HG03565 (cell line): Measurements from ENCODE around the gene ZSCAN31.

Experiments
- ATAC-seq: cut with Tn5 transposase; IDR thresholded peaks from one replicate; pipeline ENCODE4 v1.9.1; 2021; ENCODE audit warnings: mild to moderate bottlenecking, moderate library complexity; ENCODE audit not compliant: unreplicated experiment

ZSCAN31 gene

GRCh38 chr6:28353981-28354676, 18.2 kb upstream of the ZSCAN31 start:
- no peak for ATAC-seq

- ATAC-seq, result no peak
Observed at GRCh38 chr6:28353356-28353755, 17.4 kb upstream of the ZSCAN31 start.

DNA sequence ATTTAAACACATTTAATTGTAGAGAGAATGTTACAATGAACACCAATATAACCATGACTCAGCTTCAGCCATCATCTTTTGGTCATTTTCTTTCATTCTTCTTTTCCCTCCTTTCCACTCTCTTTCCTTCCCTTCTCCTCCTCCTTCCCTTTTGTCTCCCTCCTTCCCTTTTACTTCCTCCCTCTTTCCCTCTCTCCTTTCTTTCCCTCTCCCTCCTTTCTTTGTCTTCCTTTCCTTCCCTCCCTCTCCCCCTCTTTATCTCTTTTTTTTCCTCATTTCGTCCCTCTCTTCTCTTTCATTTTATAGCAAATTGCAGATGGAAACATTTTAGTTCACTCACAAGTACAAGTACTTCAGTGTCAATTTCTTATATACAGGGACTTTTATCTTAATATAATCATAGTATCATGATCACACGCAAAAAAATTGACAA, 15.6 kb upstream of the ZSCAN31 start:
- no peak for ATAC-seq

DNA sequence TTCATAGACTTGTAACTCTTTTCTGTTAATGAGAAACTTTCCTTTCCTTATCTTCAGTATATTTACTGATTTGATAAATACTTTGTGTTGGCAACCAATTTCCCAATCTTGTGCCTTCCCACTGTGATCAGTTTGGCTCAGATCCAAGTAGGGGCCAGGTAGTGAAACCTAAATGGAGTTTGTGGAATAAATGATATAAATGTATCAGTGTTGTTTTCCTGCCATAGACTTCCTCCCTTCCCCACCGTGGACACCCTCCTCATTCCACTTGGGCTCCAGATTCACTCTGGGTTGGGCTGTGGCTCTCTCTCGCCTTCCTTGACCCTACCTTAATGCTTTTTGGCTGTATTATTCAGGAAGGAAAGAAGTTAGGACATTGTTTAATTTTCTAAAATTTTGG, 15.1 kb upstream of the ZSCAN31 start:
- ATAC-seq, result no peak

GRCh38 chr6:28349892-28350737, 14.2 kb upstream of the ZSCAN31 start, which contains the start of gene ZKSCAN3:
Gene ZKSCAN3 (plus strand): TSS chr6:28349947. CDS start chr6:28359587, 9,640 bp downstream.
- peak; percentile 95 for ATAC-seq

DNA sequence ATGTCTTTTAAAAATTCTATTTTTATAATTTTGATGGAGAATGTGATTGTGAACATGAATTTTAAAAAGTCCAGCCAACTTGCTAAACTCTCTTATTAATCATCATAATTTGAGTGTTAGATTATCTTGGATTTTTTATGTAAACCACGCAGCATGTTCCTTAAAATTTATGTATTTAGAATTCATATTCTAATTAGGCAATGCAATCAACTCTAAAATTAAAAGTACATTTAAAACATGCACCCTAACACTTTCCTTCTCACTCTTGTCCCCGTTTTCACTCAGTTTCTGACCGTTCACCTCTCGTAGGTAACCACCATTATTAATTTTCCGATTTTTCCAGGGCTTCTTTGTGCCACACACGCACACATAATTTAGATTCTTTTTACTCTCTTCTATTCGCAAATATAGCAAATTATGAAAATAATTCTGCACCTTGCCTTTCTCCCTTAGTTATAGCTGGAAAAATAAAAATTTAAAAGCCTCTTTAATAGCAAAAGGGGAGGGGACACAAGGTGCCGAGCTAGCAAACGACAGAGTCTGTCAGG, 13.5 kb upstream of the ZSCAN31 start:
- ATAC-seq, result no peak

- no peak for ATAC-seq
Observed at GRCh38 chr6:28347119-28347518, 11.2 kb upstream of the ZSCAN31 start.

GRCh38 chr6:28345201-28345600, 9.3 kb upstream of the ZSCAN31 start:
- no peak for ATAC-seq

DNA sequence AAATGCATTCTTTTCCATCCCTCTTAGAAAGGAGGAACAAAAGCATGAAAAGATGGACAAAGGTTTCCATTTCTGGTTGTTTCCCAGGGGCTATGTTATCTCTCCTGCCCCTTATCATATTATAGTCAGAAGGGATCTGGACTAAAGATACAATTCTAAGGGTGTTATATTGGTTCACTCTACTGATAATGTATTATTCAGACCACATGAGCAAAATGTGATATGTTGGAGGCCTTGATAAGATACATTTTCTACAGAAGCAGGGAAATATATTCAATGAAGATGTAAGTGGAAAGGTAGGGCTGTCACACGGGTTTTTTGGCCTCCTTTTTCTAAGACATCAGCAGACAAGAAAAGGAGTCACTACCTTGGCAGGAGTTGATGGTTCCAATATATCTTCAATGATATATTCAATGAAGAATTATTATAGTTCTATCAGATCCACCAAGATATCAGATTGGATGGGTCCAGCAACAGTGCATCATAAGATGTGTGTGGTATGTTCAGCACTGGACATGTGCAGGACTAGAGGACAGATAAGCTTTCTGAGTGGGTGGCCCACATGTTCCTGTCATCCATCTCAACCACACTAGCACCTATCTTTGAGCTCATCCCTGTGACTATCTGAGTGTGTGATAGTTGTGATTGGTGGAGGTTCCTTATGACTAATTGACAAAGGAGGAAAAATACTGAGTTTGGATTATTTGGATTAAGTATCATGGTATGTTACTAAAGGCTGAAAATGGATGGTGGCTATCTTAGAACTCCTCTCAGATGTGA, 8.1 kb upstream of the ZSCAN31 start:
- no peak for ATAC-seq

DNA sequence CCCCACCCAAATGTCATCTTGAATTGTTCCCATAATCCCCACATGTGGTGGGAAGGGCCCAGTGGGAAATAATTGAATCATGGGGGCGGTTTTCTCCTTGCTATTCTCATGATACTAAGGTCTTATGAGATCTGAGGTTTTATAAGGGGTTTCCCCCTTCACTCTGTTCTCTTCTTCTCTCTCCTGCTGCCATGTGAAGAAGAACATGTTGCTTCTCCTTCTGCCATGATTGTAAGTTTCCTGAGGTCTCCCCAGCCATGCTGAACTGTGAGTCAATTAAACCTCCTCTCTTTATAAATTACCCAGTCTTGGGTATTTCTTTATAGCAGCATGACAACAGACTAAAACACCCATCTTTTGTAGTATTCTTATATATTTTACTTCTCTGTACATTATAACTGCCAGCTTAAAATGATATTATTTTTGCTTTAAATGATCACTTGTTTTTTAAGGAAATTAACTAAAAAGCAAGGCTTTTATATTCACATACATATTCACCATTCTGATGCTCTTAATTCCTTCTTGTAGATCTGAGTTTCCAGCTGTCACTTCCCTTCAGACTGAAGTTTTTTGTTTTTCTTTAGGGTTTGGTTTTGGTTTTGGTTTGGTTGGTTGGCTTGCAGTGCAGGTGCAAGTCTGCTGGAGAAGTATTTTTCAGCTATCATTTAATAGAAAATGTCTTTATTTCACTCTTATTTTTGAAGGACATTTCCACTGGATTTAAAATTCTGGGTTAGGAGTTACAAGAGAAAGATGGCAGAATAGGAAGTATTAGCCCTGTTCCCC, 4.6 kb upstream of the ZSCAN31 start:
- ATAC-seq, result no peak

DNA sequence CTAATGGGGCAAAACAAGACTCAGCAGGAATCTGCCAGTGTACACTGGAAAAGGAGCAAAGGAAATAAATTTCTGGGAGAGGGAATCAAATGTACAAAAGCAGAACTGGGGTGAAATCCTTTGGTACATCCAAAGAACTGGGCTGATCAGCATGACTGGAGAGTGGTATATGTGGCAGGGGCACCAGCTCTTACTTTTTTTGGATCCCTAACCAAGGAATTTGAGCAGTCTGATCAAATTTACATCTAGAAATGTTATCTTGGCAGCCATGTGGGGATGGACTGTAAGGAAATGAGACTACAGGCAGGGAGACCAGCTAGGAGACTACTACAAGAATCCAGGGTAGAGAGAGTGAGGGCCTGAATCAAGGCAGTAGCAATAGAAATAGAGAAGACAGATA, 1.2 kb upstream of the ZSCAN31 start:
- no peak for ATAC-seq

- peak; percentile 32 for ATAC-seq
Observed at GRCh38 chr6:28336284-28337120, 554 bp upstream of the ZSCAN31 start.

DNA sequence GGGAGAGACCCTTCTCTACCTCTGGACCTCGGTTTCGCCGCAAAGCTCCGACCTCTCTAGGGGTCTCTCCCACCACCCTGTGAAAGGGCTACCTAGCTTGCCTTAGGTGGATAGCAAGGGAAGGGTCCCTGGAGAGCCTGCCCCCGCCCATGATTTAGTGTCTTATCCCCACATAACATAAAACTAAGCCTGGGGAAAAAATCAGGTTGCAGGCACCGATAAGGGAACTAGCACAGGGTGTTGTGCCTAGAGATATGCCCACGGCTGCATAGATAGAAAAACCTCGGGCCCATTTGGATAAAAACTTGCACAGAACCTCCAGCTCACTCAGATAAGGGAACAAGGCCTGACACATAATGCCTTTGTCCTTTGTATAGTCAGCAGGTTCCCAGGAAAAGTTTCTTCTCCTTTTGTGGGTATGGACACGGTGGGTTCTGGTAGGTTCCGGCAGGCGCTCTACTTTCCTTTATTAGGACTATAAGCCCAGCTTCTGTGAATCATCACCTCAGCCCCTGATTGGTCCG, 846 bp downstream of the ZSCAN31 start:
- ATAC-seq, result no peak

DNA sequence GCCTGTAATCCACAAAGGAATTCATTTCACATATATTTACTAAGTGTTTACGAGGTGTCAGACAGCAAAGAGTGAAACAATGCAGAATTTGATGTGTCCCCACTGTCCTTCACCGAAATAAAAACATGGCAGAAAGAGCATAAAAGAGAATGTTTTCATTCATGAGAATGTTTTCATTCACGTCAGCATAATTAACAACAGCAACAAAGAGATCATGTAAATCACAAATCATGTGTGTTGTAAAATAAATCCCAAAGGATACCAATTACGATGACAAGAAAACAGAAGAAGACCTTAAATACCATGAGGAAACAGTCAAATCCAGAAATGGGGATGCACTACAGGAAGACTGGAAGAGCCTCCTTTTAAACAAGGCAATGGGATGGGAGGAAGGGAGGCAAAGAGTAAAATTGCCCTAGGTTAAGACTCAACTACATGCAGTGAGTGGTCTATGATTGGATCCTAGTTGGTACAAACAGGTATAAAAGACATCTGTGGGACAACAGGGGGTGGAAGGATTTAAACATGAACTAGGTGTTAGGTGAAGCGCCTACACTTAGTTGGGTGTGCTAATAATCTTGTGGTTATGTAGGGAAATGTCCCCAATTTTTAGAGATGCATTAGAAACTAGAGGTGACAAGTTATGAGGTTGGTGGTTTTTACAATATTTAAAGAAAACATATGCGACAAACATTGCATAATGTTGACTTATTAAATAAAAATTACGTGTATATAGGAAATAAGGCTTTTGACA, 1.5 kb downstream of the ZSCAN31 start:
- no peak for ATAC-seq

DNA sequence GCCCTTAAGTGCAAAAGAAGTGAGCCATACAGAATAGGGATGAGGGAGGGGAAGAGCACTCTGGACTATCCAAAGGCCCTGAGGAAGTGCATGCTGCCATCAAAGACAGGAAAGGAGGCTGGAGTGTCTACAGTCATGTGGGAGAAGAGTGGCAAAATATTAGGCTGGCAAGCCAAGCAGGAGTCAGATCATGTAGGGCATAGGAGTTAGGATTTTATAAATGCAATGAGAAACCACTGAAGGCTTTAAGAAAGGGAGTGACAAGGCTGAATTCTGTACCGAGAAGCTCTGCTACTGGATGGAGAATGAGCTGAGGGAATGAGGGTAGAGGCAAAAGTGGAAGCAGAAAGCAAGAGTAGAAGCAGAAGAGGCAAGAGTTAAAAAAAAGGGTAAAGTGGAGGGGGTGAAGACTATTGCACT, 2.3 kb downstream of the ZSCAN31 start:
- ATAC-seq, result no peak

GRCh38 chr6:28333047-28333446, 2.9 kb downstream of the ZSCAN31 start:
- no peak for ATAC-seq

DNA sequence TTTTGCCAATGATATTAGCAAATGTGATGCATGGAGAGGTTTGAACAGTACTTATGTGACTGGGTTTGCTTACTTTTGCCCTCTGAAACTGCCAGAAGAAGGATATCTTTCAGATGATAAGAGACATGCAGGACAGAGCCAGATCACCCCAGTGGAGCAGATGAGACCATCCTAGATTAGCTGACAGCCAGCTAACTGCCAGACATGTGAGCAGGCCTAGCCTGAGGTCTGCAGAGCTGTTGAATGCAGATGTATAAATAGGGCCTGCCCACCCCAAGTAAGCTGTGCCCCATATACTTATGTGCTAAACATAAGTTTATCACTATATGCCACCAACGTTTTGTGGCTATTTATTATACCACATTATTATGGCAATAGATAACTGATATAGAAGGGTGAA, 5.9 kb downstream of the ZSCAN31 start:
- ATAC-seq, result no peak

DNA sequence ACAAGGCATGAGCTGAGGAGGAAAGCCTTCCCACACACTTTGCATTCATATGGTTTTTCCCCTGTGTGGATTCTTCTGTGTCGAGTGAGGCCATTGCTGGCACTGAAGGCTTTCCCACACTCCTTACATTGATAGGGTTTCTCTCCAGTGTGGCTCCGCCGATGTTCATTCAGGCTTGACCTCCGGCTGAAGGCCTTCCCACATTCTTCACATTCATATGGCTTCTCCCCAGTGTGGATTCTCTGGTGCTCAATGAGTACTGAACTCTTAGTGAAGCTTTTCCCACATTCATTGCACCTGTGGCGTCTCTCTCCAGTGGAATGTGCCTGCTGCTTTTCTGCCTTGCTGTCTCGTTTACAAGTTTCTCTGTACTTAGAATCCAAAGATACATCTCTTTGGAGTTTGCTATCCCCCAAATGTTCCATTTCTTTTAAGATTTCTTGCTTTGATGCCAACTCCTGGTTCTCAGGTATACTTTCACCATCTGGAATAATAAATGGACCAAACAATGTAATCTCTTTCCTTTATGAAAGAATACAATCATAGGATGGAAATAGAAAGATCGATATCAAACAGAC, 9.5 kb downstream of the ZSCAN31 start:
- no peak for ATAC-seq
